OCI-LY3 (cell line): ENCODE data around the gene TMCC1.

Source experiments
- EZH2phosphoT487 ChIP-seq: fragments of 200-600 bp; shearing (Covaris generic); IDR thresholded peaks from 2 replicates; pipeline ENCODE4 v1.6.1; 2018; ENCODE audit warnings: antibody characterized with exemption, mixed run types, low read depth
- TF ChIP-seq, protein P1 (sequence below): fragments of 200-600, 300-600 bp; sonication (generic); IDR thresholded peaks from 2 replicates; pipeline ENCODE4 v1.5.1; 2014; ENCODE audit warnings: antibody characterized with exemption, low read length, low read depth

DNA sequence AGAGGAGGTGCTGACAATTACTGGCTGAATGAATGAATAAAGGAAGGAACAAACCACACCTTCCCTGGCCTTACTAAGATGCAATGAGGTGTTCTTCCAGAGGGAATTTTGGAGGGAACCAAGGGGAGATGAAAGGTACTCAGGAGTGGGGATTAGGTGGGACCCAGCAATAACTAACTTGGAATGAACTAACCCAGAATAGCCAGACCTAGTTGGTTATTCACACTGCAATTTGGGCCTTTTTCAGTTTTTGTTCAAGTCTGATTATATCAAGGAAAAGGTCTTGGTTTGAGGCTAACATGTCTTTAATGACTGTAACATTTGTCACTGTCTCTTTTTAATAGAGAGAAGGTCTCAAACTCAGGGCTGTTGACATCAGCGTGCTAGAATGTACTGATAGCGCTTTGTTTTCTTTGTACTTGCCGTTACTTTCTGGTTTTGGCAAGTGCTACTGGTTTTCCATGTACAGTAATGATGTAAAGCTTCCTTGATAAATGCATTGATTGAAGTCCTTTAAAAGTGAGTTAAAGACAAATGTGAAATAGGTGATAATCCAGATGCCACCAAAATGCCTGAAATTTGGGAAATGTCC lies 283.8 kb downstream of the TMCC1 start:
- TF ChIP-seq EZH2phosphoT487: no peak
- TF ChIP-seq, protein P1, sequence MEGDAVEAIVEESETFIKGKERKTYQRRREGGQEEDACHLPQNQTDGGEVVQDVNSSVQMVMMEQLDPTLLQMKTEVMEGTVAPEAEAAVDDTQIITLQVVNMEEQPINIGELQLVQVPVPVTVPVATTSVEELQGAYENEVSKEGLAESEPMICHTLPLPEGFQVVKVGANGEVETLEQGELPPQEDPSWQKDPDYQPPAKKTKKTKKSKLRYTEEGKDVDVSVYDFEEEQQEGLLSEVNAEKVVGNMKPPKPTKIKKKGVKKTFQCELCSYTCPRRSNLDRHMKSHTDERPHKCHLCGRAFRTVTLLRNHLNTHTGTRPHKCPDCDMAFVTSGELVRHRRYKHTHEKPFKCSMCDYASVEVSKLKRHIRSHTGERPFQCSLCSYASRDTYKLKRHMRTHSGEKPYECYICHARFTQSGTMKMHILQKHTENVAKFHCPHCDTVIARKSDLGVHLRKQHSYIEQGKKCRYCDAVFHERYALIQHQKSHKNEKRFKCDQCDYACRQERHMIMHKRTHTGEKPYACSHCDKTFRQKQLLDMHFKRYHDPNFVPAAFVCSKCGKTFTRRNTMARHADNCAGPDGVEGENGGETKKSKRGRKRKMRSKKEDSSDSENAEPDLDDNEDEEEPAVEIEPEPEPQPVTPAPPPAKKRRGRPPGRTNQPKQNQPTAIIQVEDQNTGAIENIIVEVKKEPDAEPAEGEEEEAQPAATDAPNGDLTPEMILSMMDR: no peak
